ENCODE data around the gene GSTT2B. TPM values are rescaled to one million over a fixed set of nuclear protein-coding genes. Genes with fewer than 3 reads are reported as not detected.
"Not testable (repeated sequence)": the region's sequence is repeated elsewhere in the genome, so short reads cannot be mapped to it uniquely, and the experiment has no call there.

The GSTT2B gene, protein sequence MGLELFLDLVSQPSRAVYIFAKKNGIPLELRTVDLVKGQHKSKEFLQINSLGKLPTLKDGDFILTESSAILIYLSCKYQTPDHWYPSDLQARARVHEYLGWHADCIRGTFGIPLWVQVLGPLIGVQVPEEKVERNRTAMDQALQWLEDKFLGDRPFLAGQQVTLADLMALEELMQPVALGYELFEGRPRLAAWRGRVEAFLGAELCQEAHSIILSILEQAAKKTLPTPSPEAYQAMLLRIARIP
- 3.3 and 4.9 TPM in 2 replicates for total RNA-seq
- polyA plus RNA-seq (2012): 8.8 TPM

DNA sequence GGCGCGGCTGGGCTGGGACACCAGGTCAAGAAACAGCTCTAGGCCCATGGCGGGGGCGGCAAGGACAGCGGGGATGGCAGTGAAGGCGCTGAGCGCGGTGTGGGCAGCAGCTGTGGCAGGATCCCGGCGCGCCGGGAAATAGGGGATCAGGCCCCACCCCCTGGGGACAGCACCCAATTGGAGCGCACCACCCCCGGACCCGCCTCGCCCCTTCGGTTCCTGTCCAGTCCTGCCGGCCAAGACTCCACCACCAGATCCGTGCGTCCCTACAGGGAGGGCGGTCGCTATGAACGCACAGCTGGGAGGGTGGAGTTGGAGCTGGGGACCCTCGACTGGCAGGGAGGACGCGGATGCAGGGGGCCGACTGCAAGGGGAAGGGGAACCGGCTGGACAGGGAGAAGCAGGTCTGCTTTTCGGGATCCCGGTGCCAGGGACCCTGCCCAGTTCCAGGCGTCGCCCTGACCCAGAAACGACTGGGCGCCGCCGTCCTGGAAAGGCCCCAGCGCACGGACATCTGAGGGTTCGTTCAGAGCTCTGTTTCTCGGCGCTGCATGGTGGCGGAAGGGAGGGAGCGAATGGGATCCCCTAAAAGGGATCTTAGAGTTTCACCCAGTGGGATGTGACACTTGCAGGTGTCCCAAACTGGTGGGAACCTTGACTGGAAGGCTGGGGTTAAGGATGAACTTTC lies at the start of gene GSTT2B:
TSS of gene GSTT2B (minus strand) at position 112 of the 688 bp plus-strand sequence. CDS start at position 48, 64 bp downstream.
- not testable (repeated sequence) for DNase-seq (ENCODE audit: low read depth)

DNA sequence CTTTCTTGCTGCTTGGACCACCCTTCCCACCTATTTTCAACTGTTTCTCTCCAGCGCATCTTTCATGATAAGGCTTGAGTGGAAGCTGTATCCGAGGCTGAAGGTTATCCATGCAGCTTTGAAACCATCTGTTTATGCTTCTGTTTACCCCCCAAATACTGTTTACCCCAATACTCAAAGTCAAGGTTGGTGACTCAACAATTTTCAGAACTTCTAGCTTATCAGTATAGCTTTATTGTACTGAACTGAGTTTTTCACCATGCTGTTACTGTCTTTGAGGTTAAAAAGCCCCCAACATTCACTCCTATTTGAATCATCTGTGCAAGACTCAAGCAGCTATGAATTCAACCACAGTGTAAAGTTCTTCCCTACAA lies 49.0 kb upstream of the GSTT2B start:
- DNase-seq (ENCODE audit: low read depth): no peak

DNA sequence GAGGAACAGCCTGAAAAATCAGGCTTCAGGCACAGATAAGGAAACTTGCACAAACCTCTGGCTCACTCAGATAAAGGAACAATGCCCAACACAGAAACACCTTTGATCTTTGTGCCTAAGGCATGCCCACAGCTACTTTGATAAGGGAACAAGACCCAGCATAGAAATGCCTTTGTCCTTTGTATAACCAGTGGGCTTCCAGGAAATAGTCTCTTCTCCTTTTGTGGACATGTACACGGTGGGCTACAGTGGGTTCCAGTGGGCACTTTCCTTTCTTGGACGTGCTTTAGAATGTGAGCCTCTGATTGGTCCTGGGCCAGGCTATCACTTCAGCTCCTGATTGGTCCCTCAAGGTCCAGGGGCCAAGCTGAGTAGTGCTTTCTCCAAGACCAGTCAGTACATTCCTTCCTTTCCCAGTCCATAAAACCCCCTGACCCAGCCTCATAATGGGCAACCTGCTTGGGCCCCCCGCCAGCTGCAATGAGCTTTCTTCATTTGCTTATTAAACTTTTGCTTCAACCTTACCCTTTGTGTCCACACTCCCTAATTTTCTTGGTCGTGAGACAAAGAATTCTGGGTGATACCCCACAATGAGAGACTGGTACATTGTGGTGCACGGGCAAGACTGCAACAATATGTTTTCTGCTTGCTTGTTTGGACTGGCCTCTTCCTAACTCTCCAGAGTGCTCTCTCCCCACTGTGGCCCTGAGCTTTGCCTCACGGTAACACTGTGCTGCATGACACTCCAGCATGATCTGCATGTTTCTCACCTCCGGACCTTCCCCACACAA lies 48.4 kb upstream of the GSTT2B start:
- DNase-seq (ENCODE audit: low read depth): no peak

- DNase-seq (ENCODE audit: low read depth): no peak
Observed at GRCh38 chr22:24008381-24009226, 47.6 kb upstream of the GSTT2B start.

DNA sequence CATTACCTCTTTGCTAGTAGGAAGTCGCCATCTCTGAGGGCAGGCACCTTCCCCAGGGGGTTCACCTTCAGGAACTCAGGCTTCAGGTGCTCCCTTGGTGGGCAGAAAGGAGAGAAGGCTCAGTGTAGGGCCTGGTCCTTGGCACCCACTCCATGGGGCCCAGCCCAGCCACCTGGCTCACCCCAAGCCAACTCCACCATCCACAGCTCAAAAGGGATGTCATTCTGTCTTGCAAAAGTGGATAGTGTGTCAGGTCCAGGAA lies 47.0 kb upstream of the GSTT2B start:
- no peak for DNase-seq (ENCODE audit: low read depth)

GRCh38 chr22:24007253-24008021 lies 46.4 kb upstream of the GSTT2B start:
- no peak for DNase-seq (ENCODE audit: low read depth)

DNA sequence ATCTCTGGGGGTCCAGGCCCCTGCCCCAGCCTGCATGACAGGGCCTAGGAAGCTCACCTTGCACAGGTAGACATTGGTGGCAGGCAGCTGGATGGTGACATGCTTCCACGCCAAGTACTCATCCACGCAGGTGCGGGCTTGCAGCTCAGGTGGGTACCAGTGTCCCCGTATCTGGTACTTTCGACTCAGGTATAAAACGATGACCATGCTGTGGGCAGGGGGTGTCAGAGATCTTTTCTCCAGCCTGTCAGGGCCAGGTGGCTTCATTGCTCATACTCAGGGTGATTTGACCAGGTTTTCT lies 45.9 kb upstream of the GSTT2B start:
- no peak for DNase-seq (ENCODE audit: low read depth)

DNA sequence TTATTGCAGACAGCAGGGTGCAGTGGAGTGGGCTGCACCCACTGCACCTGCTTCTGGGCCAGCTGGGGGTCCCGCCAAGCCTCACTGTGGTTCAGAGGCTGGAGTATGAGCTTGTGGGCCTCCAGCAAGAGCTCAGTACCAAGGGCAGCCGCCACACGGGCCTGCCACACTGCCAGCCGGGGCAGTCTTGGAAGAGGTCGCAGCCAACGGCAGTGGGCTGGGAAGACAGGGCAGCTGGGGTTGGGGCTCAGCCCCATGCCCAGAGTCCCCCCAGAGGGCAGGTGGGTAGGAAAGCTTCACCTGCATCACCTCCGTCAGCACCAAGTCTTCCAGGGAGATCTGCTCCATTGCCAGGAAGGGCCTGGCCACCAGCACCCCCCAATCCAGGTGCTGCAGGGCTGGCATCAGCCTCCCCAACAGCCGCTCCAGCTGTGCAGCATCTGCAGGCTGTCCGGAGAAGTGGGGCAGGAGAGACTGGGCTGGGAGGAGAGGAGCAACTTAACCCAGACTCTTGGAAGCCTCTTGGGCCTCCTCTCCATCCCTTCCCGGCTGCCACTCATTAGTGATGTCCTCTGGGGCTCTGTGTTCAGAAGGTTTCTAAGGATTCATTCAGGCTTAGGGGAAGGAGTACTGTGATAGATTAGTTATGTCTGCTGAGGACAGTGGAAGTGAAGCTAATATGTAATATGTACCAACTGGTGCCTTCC lies 45.4 kb upstream of the GSTT2B start:
- DNase-seq (ENCODE audit: low read depth): no peak

DNA sequence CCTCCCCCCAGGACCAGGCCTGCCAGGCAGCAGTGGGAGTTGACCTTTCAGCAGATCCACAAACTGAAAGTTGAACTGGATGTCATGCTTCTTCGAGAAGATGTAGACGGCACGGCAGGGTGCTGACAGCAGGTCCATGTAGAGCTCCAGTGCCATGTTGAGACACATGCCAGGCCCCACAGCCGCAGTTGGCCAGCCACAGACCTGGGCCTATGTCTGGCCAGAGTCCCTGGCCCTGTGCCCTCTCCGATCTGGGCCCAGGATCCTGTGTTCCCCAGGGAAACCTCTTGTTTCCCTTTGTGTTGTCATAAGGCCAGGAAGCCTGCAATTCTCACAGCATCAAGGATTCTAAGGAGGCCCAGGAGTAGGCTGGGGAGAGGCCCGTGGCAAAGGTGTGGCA lies 44.2 kb upstream of the GSTT2B start, which contains the start of gene GSTT4:
TSS of gene GSTT4 (minus strand) at position 253 of the 400 bp plus-strand sequence. CDS start at position 156, 97 bp downstream.
- DNase-seq (ENCODE audit: low read depth): no peak

DNA sequence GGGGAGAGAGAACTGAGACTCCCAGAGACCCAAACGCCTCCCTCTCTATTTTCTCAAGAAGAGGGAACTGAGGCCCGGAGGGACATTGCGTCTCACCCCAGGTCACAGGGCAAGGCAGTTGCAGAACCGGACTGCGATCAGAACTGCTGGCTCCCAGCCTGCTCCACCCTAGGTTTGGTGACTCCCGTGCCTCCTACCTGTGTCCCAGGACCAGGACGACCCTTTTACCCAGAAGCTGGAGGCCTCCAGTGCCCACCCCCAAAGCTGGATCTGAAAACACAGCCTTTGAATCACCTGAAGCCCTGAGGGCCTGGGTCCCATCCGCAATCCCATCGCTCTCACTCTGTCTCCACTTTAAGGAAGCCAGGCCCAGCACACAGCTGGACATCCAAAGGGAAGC lies 42.9 kb upstream of the GSTT2B start:
- no peak for DNase-seq (ENCODE audit: low read depth)

DNA sequence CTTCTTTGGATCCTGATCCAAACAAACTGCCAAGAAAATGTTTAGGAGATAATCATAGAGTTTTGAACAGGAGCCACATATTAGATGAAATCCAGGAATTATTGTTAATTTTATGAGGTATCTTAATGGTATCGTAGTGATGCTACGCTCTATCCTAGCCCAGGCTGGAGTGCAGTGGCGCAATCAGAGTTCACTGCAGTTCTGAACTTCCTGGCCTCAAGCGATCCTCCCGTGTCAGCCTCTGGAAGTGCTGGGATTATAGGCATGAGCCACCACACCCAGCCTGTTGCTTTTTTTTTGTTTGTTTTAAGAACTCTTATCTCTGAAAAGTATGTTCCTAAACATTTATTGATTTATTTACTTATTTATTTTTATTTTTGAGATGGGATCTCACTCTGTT lies 41.9 kb upstream of the GSTT2B start:
- DNase-seq (ENCODE audit: low read depth): no peak

DNA sequence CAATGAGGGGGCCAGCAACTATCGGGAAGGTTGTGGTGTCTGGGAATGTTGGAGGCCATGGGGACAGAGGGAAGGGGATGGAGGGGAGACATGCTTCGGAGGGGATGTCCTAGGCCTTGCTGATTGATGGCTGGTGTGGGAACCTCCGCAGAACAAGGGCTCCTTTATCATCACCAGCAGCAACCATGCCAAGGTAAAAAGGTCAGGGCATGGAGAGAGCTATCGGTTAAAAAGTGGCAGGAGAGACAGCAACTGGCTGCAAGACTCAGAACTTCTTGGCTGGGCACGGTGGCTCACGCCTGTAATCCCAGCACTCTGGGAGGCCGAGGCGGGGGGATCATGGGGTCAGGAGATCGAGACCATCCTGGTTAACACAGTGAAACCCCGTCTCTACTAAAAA lies 41.3 kb upstream of the GSTT2B start:
- no peak for DNase-seq (ENCODE audit: low read depth)

- no peak for DNase-seq (ENCODE audit: low read depth)
Observed at GRCh38 chr22:24001314-24001713, 40.3 kb upstream of the GSTT2B start.

- not testable (repeated sequence) for DNase-seq (ENCODE audit: low read depth)
Observed at GRCh38 chr22:23999779-24000178, 38.8 kb upstream of the GSTT2B start.

GRCh38 chr22:23997092-23997491 lies 36.1 kb upstream of the GSTT2B start:
- no peak for DNase-seq (ENCODE audit: low read depth)

GRCh38 chr22:23993581-23994177 lies 32.7 kb upstream of the GSTT2B start:
- DNase-seq (ENCODE audit: low read depth): not testable (repeated sequence)

- DNase-seq (ENCODE audit: low read depth): not testable (repeated sequence)
Observed at GRCh38 chr22:23993080-23993479, 32.1 kb upstream of the GSTT2B start.

DNA sequence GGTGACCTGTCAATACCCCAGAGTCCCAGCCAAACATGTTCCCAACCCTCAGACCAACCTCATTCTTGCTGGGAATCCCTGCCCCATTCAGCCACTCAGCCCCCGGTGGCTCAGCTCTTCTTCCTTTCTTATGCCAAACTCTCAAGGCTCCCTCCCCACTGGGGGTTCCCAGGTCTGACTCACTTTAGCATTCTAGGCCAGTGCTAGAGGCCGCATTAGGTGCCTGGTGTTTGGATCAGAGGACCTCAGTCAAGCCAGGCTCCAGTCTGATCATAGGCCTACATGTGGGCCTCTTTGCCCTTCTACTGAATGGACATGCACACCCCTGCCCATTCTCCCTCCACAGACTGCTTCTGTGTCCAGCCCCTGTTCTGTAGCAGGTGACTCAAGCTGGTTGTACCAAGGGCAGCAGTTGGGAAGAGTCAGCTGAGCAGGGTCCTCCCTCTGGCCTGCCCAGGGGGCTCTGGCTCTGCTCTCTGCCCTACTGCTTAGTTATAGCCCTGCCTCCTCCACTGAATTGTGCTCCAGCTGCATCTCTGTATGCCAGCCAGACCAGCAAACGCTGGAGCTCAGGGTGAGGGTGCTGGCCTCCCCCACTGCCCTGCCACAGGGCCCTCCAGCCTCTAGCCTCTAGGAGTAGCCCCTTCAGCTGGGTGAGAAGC lies 28.7 kb upstream of the GSTT2B start:
- DNase-seq (ENCODE audit: low read depth): not testable (repeated sequence)

DNA sequence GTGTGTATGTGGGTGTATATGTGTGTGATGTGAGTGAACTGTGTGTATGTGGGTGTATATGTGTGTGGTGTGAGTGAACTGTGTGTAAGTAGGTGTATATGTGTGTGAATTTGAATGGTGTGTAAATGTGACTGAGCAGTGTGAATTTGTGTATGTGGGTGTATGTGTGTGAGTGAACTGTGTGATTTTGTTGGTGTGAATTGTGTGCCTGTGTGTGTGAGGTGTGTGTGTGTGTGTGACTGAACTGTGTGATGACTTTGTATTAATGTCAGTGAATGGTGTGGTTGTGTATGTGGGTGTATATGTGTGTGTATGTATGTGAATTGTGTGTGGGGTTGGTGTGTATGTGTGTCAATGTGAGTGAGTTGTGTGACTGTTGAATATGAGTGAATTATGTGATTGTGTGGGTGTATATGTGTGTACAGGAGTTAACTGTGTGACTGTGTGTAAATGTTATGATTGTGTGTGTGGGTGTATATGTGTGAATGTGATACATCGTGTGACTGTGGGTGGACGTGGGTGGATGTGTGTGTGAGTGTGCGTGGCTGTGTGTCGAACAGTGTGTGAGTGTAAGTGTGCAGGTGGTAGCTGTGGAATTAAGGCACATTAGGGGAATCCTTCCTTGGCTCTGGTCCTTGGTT lies 25.7 kb upstream of the GSTT2B start:
- not testable (repeated sequence) for DNase-seq (ENCODE audit: low read depth)

Measured in myocyte (in vitro differentiated cells).